Endothelial cell of umbilical vein (primary cell): Measurements from ENCODE around the gene SFXN4. TPM values are rescaled to one million over a fixed set of nuclear protein-coding genes. Genes with fewer than 3 reads are reported as not detected.

Experiments used
- BruUV-seq: library from RNA; stranded (reverse); fragments of 400-500 nt; replicated peaks from 2 replicates; lab custom pipeline; 2021; lab: Mats Ljungman, UMichigan
- CTCF ChIA-PET: fragments of 300-600, 350-600 bp; sonication (Branson Sonifier 250); formaldehyde crosslinking; loops from one replicate; lab custom pipeline; 2021; ENCODE audit warnings: antibody characterized with exemption, inconsistent platforms; lab: Charles Lee
- POLR2A ChIA-PET: fragments of 300-600, 350-600 bp; sonication (Branson Sonifier 250); formaldehyde crosslinking; loops from one replicate; lab custom pipeline; 2021; ENCODE audit warnings: antibody characterized with exemption, inconsistent platforms; lab: Charles Lee
- DNase-seq: peaks from one replicate; pipeline ENCODE4 v3.0.0-alpha.2; 2011; ENCODE audit warnings: low read depth, low spot score
- FAIRE-seq: peaks from 2 replicates; lab custom pipeline; 2011; peaks lifted over from hg19 to GRCh38; lab: Jason Lieb, UNC
- H2AFZ ChIP-seq: 2 replicates; pipeline ENCODE4 v1.6.0; 2012; ENCODE audit warnings: low read depth, low read length, control low read depth, inconsistent platforms
- H3K27ac ChIP-seq: 2 replicates; pipeline ENCODE4 v1.5.1; 2011; ENCODE audit warnings: low read depth, mild to moderate bottlenecking, control low read depth, low read length, moderate library complexity; ENCODE audit not compliant: insufficient read depth
- H3K27me3 ChIP-seq, 2 experiments: 2 replicates each; pipeline versions ENCODE4 v1.6.0 to v1.6.1; 2011; ENCODE audit warnings: low read length in 2 of 2, mixed read lengths in 1 of 2; ENCODE audit not compliant: control insufficient read depth in 2 of 2, insufficient read depth in 2 of 2
- H3K36me3 ChIP-seq, 2 experiments: 2 replicates in 1 of 2; 3 replicates in 1 of 2; pipeline ENCODE4 v1.5.1; 2011; ENCODE audit warnings: low read length in 2 of 2, mild to moderate bottlenecking in 1 of 2, moderate library complexity in 1 of 2; ENCODE audit not compliant: control insufficient read depth in 2 of 2, insufficient read depth in 2 of 2; ENCODE audit errors: extremely low read depth in 1 of 2
- H3K4me1 ChIP-seq: 3 replicates; pipeline ENCODE4 v1.5.1; 2011; ENCODE audit warnings: mild to moderate bottlenecking, low read length; ENCODE audit not compliant: control insufficient read depth, insufficient read depth; ENCODE audit errors: extremely low read depth
- H3K4me2 ChIP-seq: 2 replicates; pipeline ENCODE4 v1.6.1; 2011; ENCODE audit warnings: low read length, control low read depth, mixed read lengths; ENCODE audit not compliant: insufficient read depth
- H3K4me3 ChIP-seq, 3 experiments: fragments of 200-600 bp in 1 of 3; sonication (generic), shearing (Covaris generic) in 1 of 3; replicated peaks in 1 of 3; 2 replicates each; pipeline ENCODE4 v1.5.1; 2011 to 2016; ENCODE audit warnings: control low read depth in 3 of 3, low read length in 3 of 3, mild to moderate bottlenecking in 2 of 3, inconsistent platforms in 1 of 3, low read depth in 1 of 3, moderate library complexity in 1 of 3; ENCODE audit not compliant: insufficient read depth in 1 of 3
- H3K79me2 ChIP-seq: 2 replicates; pipeline ENCODE4 v1.6.0; 2012; ENCODE audit warnings: low read length, inconsistent platforms; ENCODE audit not compliant: control insufficient read depth, insufficient read depth
- H3K9ac ChIP-seq: replicated peaks from 2 replicates; pipeline ENCODE3; 2011; ENCODE audit warnings: low read length, control low read depth; ENCODE audit not compliant: insufficient read depth; ENCODE audit errors: extremely low read depth
- H3K9me1 ChIP-seq: replicated peaks from 3 replicates; pipeline ENCODE4 v1.6.0; 2011; ENCODE audit warnings: mild to moderate bottlenecking, low read length; ENCODE audit not compliant: control insufficient read depth, insufficient read depth; ENCODE audit errors: extremely low read depth
- H3K9me3 ChIP-seq: replicated peaks from 2 replicates; pipeline ENCODE4 v1.5.1; 2012; ENCODE audit warnings: low read length, inconsistent platforms; ENCODE audit not compliant: control insufficient read depth, insufficient read depth
- H4K20me1 ChIP-seq: replicated peaks from 2 replicates; pipeline ENCODE3; 2011; ENCODE audit warnings: mild to moderate bottlenecking, low read length; ENCODE audit not compliant: control insufficient read depth, insufficient read depth; ENCODE audit errors: extremely low read depth
- CTCF ChIP-seq, 2 donors: IDR thresholded peaks; 1 replicate in 1 of 2; 2 replicates in 1 of 2; pipeline ENCODE4 v1.5.1; 2011; ENCODE audit warnings: low read length in 2 of 2, mild to moderate bottlenecking in 2 of 2, moderate library complexity in 2 of 2, control low read depth in 1 of 2, inconsistent platforms in 1 of 2, low read depth in 1 of 2; ENCODE audit not compliant: insufficient read depth in 1 of 2; ENCODE audit errors: extremely low read depth in 1 of 2
- MYC ChIP-seq: IDR thresholded peaks from one replicate; pipeline ENCODE4 v1.6.1; 2011; ENCODE audit warnings: mild to moderate bottlenecking, low read depth, low read length
- POLR2AphosphoS5 ChIP-seq: IDR thresholded peaks from 2 replicates; pipeline ENCODE4 v1.6.1; 2012; ENCODE audit warnings: low read depth, mild to moderate bottlenecking, control low read depth, low read length, moderate library complexity; ENCODE audit not compliant: insufficient read depth
- dilution Hi-C: fragments of 300-500 bp; cut with MboI; formaldehyde crosslinking; loops from one replicate; pipeline ENCODE4 v1.15.0; 2019; ENCODE audit warnings: low sequenced_read_pairs; ENCODE audit not compliant: extremely low pct_ligation_motif_present
- intact Hi-C: fragments of 100-400 bp; cut with micrococcal nuclease; formaldehyde crosslinking; loops from one replicate; pipeline ENCODE4 v1.10.0; 2022
- polyA plus RNA-seq, 4 experiments: library from polyadenylated mRNA; depleted of rRNA in 3 of 4; stranded (reverse) in 3 of 4; unstranded in 1 of 4; fragments of >200 nt; gene quantifications; 2 replicates each; pipeline versions ENCODE4 v1.2.1 to v1.2.3, GENCODE V29; 2011 to 2012; ENCODE audit warnings: missing spikeins in 1 of 4
- total RNA-seq: library from RNA; stranded (reverse); gene quantifications from 2 replicates; pipeline ENCODE4 v1.2.3, GENCODE V29; 2021

Gene SFXN4
- total and polyA plus RNA-seq, 2 donors (not counting 3 experiments of a cell fraction or from before 2014, with no cell fraction given) = 11.1 to 14.5 TPM

- intact Hi-C loops (loop anchor here (1.0 to 10.0 kb wide), 7 partner anchors 28 to 448 kb away; partner anchors contain the start of genes BAG3 and PRDX3), dilution Hi-C loops (no loop called here)
- H2AFZ ChIP-seq = peak overlapping the region; percentile 84
- H3K36me3 ChIP-seq = no peaks in the 10 kb centered on the region
- H3K4me2 ChIP-seq = peak overlapping the region; percentile 82
- no peak for FAIRE-seq
- DNase-seq = peak; percentile 77
- peak overlapping the region; percentile 83 for H3K9ac ChIP-seq
- H3K9me3 ChIP-seq = no peaks in the 10 kb centered on the region
- H3K4me3 ChIP-seq = peak overlapping the region; percentile 26 to 74 (median 27)
- peak overlapping the region; percentile 92 for H3K27ac ChIP-seq
- CTCF ChIA-PET = interaction anchor here (0.6 to 8.6 kb wide), 66 partner anchors 8 to 399 kb away, joined by 3 to 180 read pairs (median 5); partner anchors contain the start of genes RGS10 and TIAL1
- H3K4me1 ChIP-seq = peaks cover 60% of the 10 kb centered on the region
- TF ChIP-seq CTCF (IDR thresholded peaks at IDR 0.05; ENCODE audit: extremely low read depth in 1 of 2, insufficient read depth in 1 of 2, low read depth in 1 of 2, low read length in 2 of 2) (peak; percentile 64 to 95), MYC (no peak), POLR2AphosphoS5 (peak; percentile 23)
- H3K79me2 ChIP-seq = peaks cover 22% of the 10 kb centered on the region
- H3K9me1 ChIP-seq = no peaks in the 10 kb centered on the region
- H3K27me3 ChIP-seq = no peaks in the 10 kb centered on the region
- BruUV-seq = no TSS peak
- H4K20me1 ChIP-seq = no peaks in the 10 kb centered on the region
- POLR2A ChIA-PET = interaction anchor here (0.6 to 1.6 kb wide), 6 partner anchors 9 to 239 kb away, joined by 3 to 5 read pairs (median 3); no protein-coding TSS in a partner anchor
Observed at GRCh38 chr10:119206603-119207365, 41.3 kb upstream of the SFXN4 start.
